ENCODE measurements around the gene CCDC18.

GRCh38 chr1:93317207-93317606, 136.7 kb downstream of the CCDC18 start:
- TF ChIP-seq CTCF (IDR thresholded peaks at IDR 0.05 in 2 of 3, conservative IDR thresholded peaks at IDR 0.05 in 1 of 3; ENCODE audit: borderline replicate concordance in 1 of 3, insufficient read depth in 1 of 3, low read depth in 2 of 3, low read length in 2 of 3) = no peak
- no peak for TF ChIP-seq MAX (IDR thresholded peaks at IDR 0.05)
- no peak for TF ChIP-seq EZH2 (IDR thresholded peaks at IDR 0.05)
- no peak for TF ChIP-seq POLR2A (IDR thresholded peaks at IDR 0.05; ENCODE audit: borderline replicate concordance, extremely low read depth, insufficient read depth, insufficient read length)
- no peak for TF ChIP-seq YY1 (IDR thresholded peaks at IDR 0.05; ENCODE audit: extremely low read depth, insufficient replicate concordance, low read depth, low read length)

Data from HCT116 (cell line).